Left ventricle myocardium inferior (tissue), 1 donor: ENCODE data around the gene TUBB4A. TPM values are rescaled to one million over a fixed set of nuclear protein-coding genes. Genes with fewer than 3 reads are reported as not detected.

Source experiments
- DNase-seq: peaks from one replicate; pipeline ENCODE4 v3.0.0-alpha.2; 2020
- H3K27ac ChIP-seq: fragments of 200-600 bp; replicated peaks from 2 replicates; pipeline ENCODE4 v1.8.0; 2021
- H3K27me3 ChIP-seq: fragments of 200-600 bp; 2 replicates; pipeline ENCODE4 v1.8.0; 2021; ENCODE audit warnings: low read depth
- H3K36me3 ChIP-seq: fragments of 200-600 bp; 2 replicates; pipeline ENCODE4 v1.8.0; 2021
- H3K4me1 ChIP-seq: fragments of 200-600 bp; 2 replicates; pipeline ENCODE4 v1.8.0; 2021
- H3K4me3 ChIP-seq: fragments of 200-600 bp; 2 replicates; pipeline ENCODE4 v1.8.0; 2021; ENCODE audit warnings: mild to moderate bottlenecking, moderate library complexity
- H3K9me3 ChIP-seq: fragments of 200-600 bp; replicated peaks from 2 replicates; pipeline ENCODE4 v1.8.0; 2021
- intact Hi-C: fragments of 100-400 bp; cut with micrococcal nuclease; formaldehyde crosslinking; loops from one replicate; pipeline ENCODE4 v1.11.0; 2022
- total RNA-seq: library from RNA; stranded (reverse); fragmentation: NEBNext Ultra II Directional; extraction: Animal tissue kit (Norgen Biotek cat#: 25700); gene quantifications from one replicate; pipeline ENCODE4 v1.2.1, GENCODE V29; 2021
- TF ChIP-seq, protein P1 (sequence below): fragments of 200-600 bp; IDR thresholded peaks from 2 replicates; pipeline ENCODE4 v1.8.0; 2021; ENCODE audit warnings: antibody characterized with exemption, mild to moderate bottlenecking, borderline replicate concordance
- donor health status: DM: no; HTN: yes; CAD: no; lungs with severe emphysema.

The TUBB4A gene
- total RNA-seq, 1 donor from 2014 or later, result 3.3 TPM

DNA sequence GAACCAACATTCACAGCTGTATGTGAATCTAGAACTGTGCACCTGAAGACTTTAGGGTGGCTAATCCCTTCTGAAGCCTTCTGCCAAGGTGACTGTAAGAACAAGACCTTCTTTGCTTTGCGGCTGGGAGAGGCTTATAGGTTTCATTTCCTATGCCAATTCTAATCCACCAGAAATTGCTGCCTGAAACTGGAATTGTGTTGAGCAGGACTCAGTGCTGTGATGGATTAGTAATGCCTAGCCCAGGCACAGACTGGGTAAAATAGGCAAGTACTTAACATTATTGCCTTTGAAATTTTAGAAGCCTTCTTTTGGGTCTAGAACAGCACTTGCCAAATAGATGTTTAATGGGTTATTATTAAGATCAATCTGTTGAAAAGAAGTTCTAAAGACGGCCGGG is 54.1 kb downstream of the TUBB4A start:
- DNase-seq, result no peak
- Histone ChIP-seq H3K36me3 (peaks cover 46% of the 10 kb centered on the region), H3K4me3 (no peak overlapping the region), H3K9me3 (peaks cover 21% of the 10 kb centered on the region), H3K4me1 (no peaks in the 10 kb centered on the region), H3K27ac (no peak overlapping the region), H3K27me3 (no peaks in the 10 kb centered on the region)
- TF ChIP-seq, protein P1, sequence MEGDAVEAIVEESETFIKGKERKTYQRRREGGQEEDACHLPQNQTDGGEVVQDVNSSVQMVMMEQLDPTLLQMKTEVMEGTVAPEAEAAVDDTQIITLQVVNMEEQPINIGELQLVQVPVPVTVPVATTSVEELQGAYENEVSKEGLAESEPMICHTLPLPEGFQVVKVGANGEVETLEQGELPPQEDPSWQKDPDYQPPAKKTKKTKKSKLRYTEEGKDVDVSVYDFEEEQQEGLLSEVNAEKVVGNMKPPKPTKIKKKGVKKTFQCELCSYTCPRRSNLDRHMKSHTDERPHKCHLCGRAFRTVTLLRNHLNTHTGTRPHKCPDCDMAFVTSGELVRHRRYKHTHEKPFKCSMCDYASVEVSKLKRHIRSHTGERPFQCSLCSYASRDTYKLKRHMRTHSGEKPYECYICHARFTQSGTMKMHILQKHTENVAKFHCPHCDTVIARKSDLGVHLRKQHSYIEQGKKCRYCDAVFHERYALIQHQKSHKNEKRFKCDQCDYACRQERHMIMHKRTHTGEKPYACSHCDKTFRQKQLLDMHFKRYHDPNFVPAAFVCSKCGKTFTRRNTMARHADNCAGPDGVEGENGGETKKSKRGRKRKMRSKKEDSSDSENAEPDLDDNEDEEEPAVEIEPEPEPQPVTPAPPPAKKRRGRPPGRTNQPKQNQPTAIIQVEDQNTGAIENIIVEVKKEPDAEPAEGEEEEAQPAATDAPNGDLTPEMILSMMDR, result no peak
- intact Hi-C loops, result no loop called here

DNA sequence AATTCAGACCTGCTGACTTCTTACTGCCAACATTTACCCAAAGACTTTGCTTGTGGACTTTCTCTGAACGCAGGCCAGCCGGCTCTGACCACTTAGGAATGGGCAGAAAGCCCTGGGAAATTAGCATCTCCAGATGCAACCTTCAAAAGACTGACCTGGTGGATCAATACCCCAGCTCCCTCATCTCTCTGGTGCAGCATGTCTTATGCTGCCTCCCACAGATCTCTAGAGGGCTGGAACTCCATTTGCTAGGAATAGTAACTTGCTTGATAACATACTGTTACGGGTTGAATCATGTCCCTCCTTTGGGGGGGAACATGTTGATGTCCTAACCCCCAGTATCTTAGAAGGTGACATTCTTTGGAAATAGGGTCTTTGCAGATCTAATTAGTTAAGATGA is 55.7 kb downstream of the TUBB4A start:
- intact Hi-C loops, result no loop called here
- Histone ChIP-seq H3K4me3 (no peak overlapping the region), H3K9me3 (peaks cover 19% of the 10 kb centered on the region), H3K27me3 (no peaks in the 10 kb centered on the region), H3K4me1 (no peaks in the 10 kb centered on the region), H3K27ac (no peak overlapping the region), H3K36me3 (peaks cover 32% of the 10 kb centered on the region)
- DNase-seq, result no peak
- TF ChIP-seq, protein P1, result no peak

Other genes with a start within 250 kb of the TUBB4A start
- gene MLLT1, start 222.3 kb downstream of the TUBB4A start, total RNA-seq, result 36.0 TPM
- not detected for gene ACER1, start 168.7 kb downstream of the TUBB4A start, total RNA-seq
- gene CLPP, start 140.8 kb downstream of the TUBB4A start, total RNA-seq, result 72.3 TPM
- 142 TPM for gene ALKBH7, start 129.5 kb downstream of the TUBB4A start, total RNA-seq
- gene PSPN, start 126.4 kb downstream of the TUBB4A start, total RNA-seq, result 1.2 TPM
- gene GTF2F1, start 109.1 kb downstream of the TUBB4A start, total RNA-seq, result 33.8 TPM
- gene KHSRP, start 77.5 kb downstream of the TUBB4A start, total RNA-seq, result 81.9 TPM
- gene SLC25A41, start 68.5 kb downstream of the TUBB4A start, total RNA-seq, result 0.16 TPM
- 116 TPM for gene SLC25A23, start 42.5 kb downstream of the TUBB4A start, total RNA-seq
- gene CRB3, start 38.0 kb downstream of the TUBB4A start, total RNA-seq, result not detected
- gene DENND1C, start 20.5 kb downstream of the TUBB4A start, total RNA-seq, result 1.2 TPM
- 0.38 TPM for gene TNFSF9, start 28.7 kb upstream of the TUBB4A start, total RNA-seq
- gene CD70, start 88.8 kb upstream of the TUBB4A start, total RNA-seq, result not detected
- gene TNFSF14, start 167.9 kb upstream of the TUBB4A start, total RNA-seq, result 0.30 TPM
- 133 TPM for gene C3, start 218.3 kb upstream of the TUBB4A start, total RNA-seq
- 22.4 TPM for gene GPR108, start 235.3 kb upstream of the TUBB4A start, total RNA-seq
- 133 TPM for gene TRIP10, start 237.4 kb upstream of the TUBB4A start, total RNA-seq